Sigmoid colon (tissue), 4 donors: ENCODE results near the gene TUBB6.

Experiments used
- CTCF ChIP-seq, 4 experiments: fragments of 450-650 bp in 3 of 4; fragments of 200-600 bp in 1 of 4; IDR thresholded peaks; one replicate each; pipeline ENCODE4 v1.5.1; 2016 to 2019; ENCODE audit warnings: antibody characterized with exemption in 4 of 4, mild to moderate bottlenecking in 3 of 4, moderate library complexity in 2 of 4
- EP300 ChIP-seq, 4 donors: sonication (generic); formaldehyde crosslinking; IDR thresholded peaks; one replicate each; pipeline ENCODE4 v1.6.1; 2017; ENCODE audit warnings: antibody characterized with exemption in 4 of 4
- POLR2A ChIP-seq, 2 donors: fragments of 450-650 bp; IDR thresholded peaks; one replicate each; pipeline ENCODE4 v1.6.1; 2016; ENCODE audit warnings: antibody characterized with exemption in 2 of 2, mild to moderate bottlenecking in 2 of 2, moderate library complexity in 2 of 2
- POLR2AphosphoS5 ChIP-seq, 4 donors: sonication (generic); formaldehyde crosslinking; IDR thresholded peaks; one replicate each; pipeline ENCODE4 v1.6.1; 2017; ENCODE audit warnings: antibody characterized with exemption in 4 of 4

- no peak for TF ChIP-seq CTCF (IDR thresholded peaks at IDR 0.05)
- no peak for TF ChIP-seq POLR2A (IDR thresholded peaks at IDR 0.05)
- no peak for TF ChIP-seq EP300 (IDR thresholded peaks at IDR 0.05)
- no peak for TF ChIP-seq POLR2AphosphoS5 (IDR thresholded peaks at IDR 0.05)
These were observed 12.5 kb upstream of the TUBB6 start for GRCh38 chr18:12295389-12296086.
